Measurements from ENCODE around the gene CACNA1A.
A peak's percentile ranks its signal among the peaks of the same experiment; 100 is the strongest.

The CACNA1A gene

GRCh38 chr19:13255041-13255718, 251.1 kb downstream of the CACNA1A start:
- TF ChIP-seq SPI1 (IDR thresholded peaks at IDR 0.05; ENCODE audit: borderline replicate concordance, low read depth) (no peak), GABPA (IDR thresholded peaks at IDR 0.05; ENCODE audit: low read depth) (no peak), POLR2AphosphoS5 (IDR thresholded peaks at IDR 0.05; ENCODE audit: low read depth) (no peak), CTCF (IDR thresholded peaks at IDR 0.05; ENCODE audit: insufficient read depth, low read length) (no peak), REST (IDR thresholded peaks at IDR 0.05; ENCODE audit: insufficient replicate concordance, low read depth) (no peak)
- no peak overlapping the region for H3K4me3 ChIP-seq (replicated peaks; ENCODE audit: insufficient read depth, low read length)
- no peak overlapping the region for H3K27ac ChIP-seq (replicated peaks)
- no peaks in the 10 kb centered on the region for H3K27me3 ChIP-seq (ENCODE audit: insufficient read depth, poor library complexity, severe bottlenecking)
- DNase-seq (ENCODE audit: low read depth in 1 of 2, low spot score in 1 of 2): no peak

- Histone ChIP-seq H3K27ac (replicated peaks) (no peak overlapping the region), H3K27me3 (ENCODE audit: insufficient read depth, poor library complexity, severe bottlenecking) (no peaks in the 10 kb centered on the region), H3K4me3 (replicated peaks; ENCODE audit: insufficient read depth, low read length) (no peak overlapping the region)
- no peak for DNase-seq (ENCODE audit: low read depth in 1 of 2, low spot score in 1 of 2)
- TF ChIP-seq GABPA (IDR thresholded peaks at IDR 0.05; ENCODE audit: low read depth): no peak
- no peak for TF ChIP-seq CTCF (IDR thresholded peaks at IDR 0.05; ENCODE audit: insufficient read depth, low read length)
- 0 out of 2 replicates have a peak, but pooled peaks have one; percentile 3 for TF ChIP-seq SPI1 (IDR thresholded peaks at IDR 0.05; ENCODE audit: borderline replicate concordance, low read depth)
These were observed 253.5 kb downstream of the CACNA1A start for GRCh38 chr19:13252569-13253335.

- TF ChIP-seq SPI1 (IDR thresholded peaks at IDR 0.05; ENCODE audit: borderline replicate concordance, low read depth) (no peak), GABPA (IDR thresholded peaks at IDR 0.05; ENCODE audit: low read depth) (no peak), POLR2AphosphoS5 (IDR thresholded peaks at IDR 0.05; ENCODE audit: low read depth) (no peak), REST (IDR thresholded peaks at IDR 0.05; ENCODE audit: insufficient replicate concordance, low read depth) (no peak), CTCF (IDR thresholded peaks at IDR 0.05; ENCODE audit: insufficient read depth, low read length) (no peak)
These were observed 261.4 kb downstream of the CACNA1A start for GRCh38 chr19:13244920-13245319.

More at GRCh38 chr19:13244920-13245319, 261.4 kb downstream of the CACNA1A start:
- no peaks in the 10 kb centered on the region for H3K27me3 ChIP-seq (ENCODE audit: insufficient read depth, poor library complexity, severe bottlenecking)
- no peak for DNase-seq (ENCODE audit: low read depth in 1 of 2, low spot score in 1 of 2)
- H3K27ac ChIP-seq (replicated peaks): no peak overlapping the region
- no peak overlapping the region for H3K4me3 ChIP-seq (replicated peaks; ENCODE audit: insufficient read depth, low read length)
